Stimulated activated naive B cell treated with anti-CD40 and anti-IgM and Interleukin-4, amounts not matched to agents 10 μg/mL and 1 μg/mL and 100 μg/mL, for 72 hours (primary cell): ENCODE data around the gene PIK3R1.
A peak's percentile ranks its signal among the peaks of the same experiment; 100 is the strongest.

Source experiments
- ATAC-seq, 2 donors: fragments of 150-1000 bp; cut with Tn5 transposase; replicated peaks; 2 replicates each; pipeline ENCODE4 v1.10.0; 2021; ENCODE audit warnings: moderate library complexity in 1 of 2
- DNase-seq: peaks from one replicate; pipeline ENCODE4 v3.0.0; 2021
- H3K27ac Mint-ChIP-seq: one replicate; pipeline ENCODE4 v1.8.0; 2022; ENCODE audit warnings: mild to moderate bottlenecking, mixed read lengths
- H3K27me3 Mint-ChIP-seq, 2 donors: one replicate each; pipeline ENCODE4 v1.8.0; 2022; ENCODE audit warnings: mixed read lengths in 2 of 2
- H3K36me3 Mint-ChIP-seq, 2 donors: one replicate each; pipeline ENCODE4 v1.8.0; 2022; ENCODE audit warnings: mixed read lengths in 2 of 2, mild to moderate bottlenecking in 1 of 2
- H3K4me1 Mint-ChIP-seq, 2 donors: one replicate each; pipeline ENCODE4 v1.8.0; 2022; ENCODE audit warnings: mixed read lengths in 2 of 2, mild to moderate bottlenecking in 1 of 2
- H3K4me3 Mint-ChIP-seq, 2 donors: one replicate each; pipeline ENCODE4 v1.8.0; 2022; ENCODE audit warnings: mild to moderate bottlenecking in 2 of 2, mixed read lengths in 2 of 2, moderate library complexity in 1 of 2
- H3K9me3 Mint-ChIP-seq, 2 donors: one replicate each; pipeline ENCODE4 v1.8.0; 2022; ENCODE audit warnings: mixed read lengths in 2 of 2, mild to moderate bottlenecking in 1 of 2

The PIK3R1 gene

GRCh38 chr5:68215898-68216244, 315 bp downstream of the PIK3R1 start:
- Mint-ChIP-seq H3K4me3 (peak overlapping the region; percentile 88 to 94), H3K36me3 (peaks cover 8 to 14% of the 10 kb centered on the region in 2 donors), H3K4me1 (peaks cover 21 to 49% of the 10 kb centered on the region in 2 donors), H3K27me3 (no peaks in the 10 kb centered on the region), H3K9me3 (peaks cover 8 to 12% of the 10 kb centered on the region in 2 donors), H3K27ac (peak overlapping the region; percentile 93)
- ATAC-seq: peak; percentile 61 to 64
- no peak for DNase-seq

GRCh38 chr5:68216245-68217046, 890 bp downstream of the PIK3R1 start:
- Mint-ChIP-seq H3K9me3 (peaks cover 4 to 7% of the 10 kb centered on the region in 2 donors), H3K4me3 (peak overlapping the region; percentile 88 to 94), H3K36me3 (peaks cover 5 to 8% of the 10 kb centered on the region in 2 donors), H3K27ac (peak overlapping the region; percentile 93), H3K27me3 (no peaks in the 10 kb centered on the region), H3K4me1 (peaks cover 21 to 49% of the 10 kb centered on the region in 2 donors)
- DNase-seq (peak; percentile 41), ATAC-seq (peak; percentile 18 to 29)

GRCh38 chr5:68217047-68217355, 1.4 kb downstream of the PIK3R1 start:
- DNase-seq (no peak), ATAC-seq (no peak)
- Mint-ChIP-seq H3K27ac (peak overlapping the region; percentile 77), H3K27me3 (no peaks in the 10 kb centered on the region), H3K9me3 (peaks cover 1 to 3% of the 10 kb centered on the region in 2 donors), H3K4me3 (peak overlapping the region; percentile 88 to 94), H3K36me3 (peaks cover 3 to 6% of the 10 kb centered on the region in 2 donors), H3K4me1 (peaks cover 25 to 54% of the 10 kb centered on the region in 2 donors)

GRCh38 chr5:68217528-68217927, 2.0 kb downstream of the PIK3R1 start:
- DNase-seq (no peak), ATAC-seq (no peak)
- no peaks in the 10 kb centered on the region for H3K27me3 Mint-ChIP-seq
- H3K27ac Mint-ChIP-seq: peak overlapping the region; percentile 47
- H3K36me3 Mint-ChIP-seq: peaks cover 3 to 11% of the 10 kb centered on the region in 2 donors
- H3K4me3 Mint-ChIP-seq: peak overlapping the region; percentile 88 to 94
- peaks cover 30 to 60% of the 10 kb centered on the region in 2 donors for H3K4me1 Mint-ChIP-seq
- H3K9me3 Mint-ChIP-seq: peaks cover 1 to 3% of the 10 kb centered on the region in 2 donors

GRCh38 chr5:68219161-68219816, 3.7 kb downstream of the PIK3R1 start:
- Mint-ChIP-seq H3K36me3 (peaks cover 6 to 17% of the 10 kb centered on the region in 2 donors), H3K9me3 (peaks cover 1 to 3% of the 10 kb centered on the region in 2 donors), H3K27me3 (no peaks in the 10 kb centered on the region), H3K4me1 (peaks cover 42 to 71% of the 10 kb centered on the region in 2 donors), H3K27ac (no peak overlapping the region), H3K4me3 (no peak overlapping the region)
- DNase-seq: no peak
- ATAC-seq: no peak

GRCh38 chr5:68220260-68220659, 4.7 kb downstream of the PIK3R1 start:
- Mint-ChIP-seq H3K27me3 (no peaks in the 10 kb centered on the region), H3K9me3 (peaks cover 1 to 3% of the 10 kb centered on the region in 2 donors), H3K4me3 (no peak overlapping the region), H3K36me3 (peaks cover 9 to 22% of the 10 kb centered on the region in 2 donors), H3K4me1 (peaks cover 47 to 76% of the 10 kb centered on the region in 2 donors), H3K27ac (no peak overlapping the region)
- DNase-seq: no peak
- no peak for ATAC-seq

GRCh38 chr5:68220914-68221313, 5.4 kb downstream of the PIK3R1 start:
- no peak overlapping the region for H3K27ac Mint-ChIP-seq

GRCh38 chr5:68221488-68221887, 5.9 kb downstream of the PIK3R1 start:
- H3K4me3 Mint-ChIP-seq: no peak overlapping the region
- no peak for DNase-seq
- no peak overlapping the region for H3K27ac Mint-ChIP-seq
- H3K4me1 Mint-ChIP-seq: peaks cover 58 to 88% of the 10 kb centered on the region in 2 donors
- ATAC-seq: no peak
- no peaks in the 10 kb centered on the region for H3K27me3 Mint-ChIP-seq
- H3K9me3 Mint-ChIP-seq: peaks cover 1 to 3% of the 10 kb centered on the region in 2 donors
- H3K36me3 Mint-ChIP-seq: peaks cover 22 to 35% of the 10 kb centered on the region in 2 donors

More at GRCh38 chr5:68220914-68221313, 5.4 kb downstream of the PIK3R1 start:
- H3K4me1 Mint-ChIP-seq: peaks cover 54 to 82% of the 10 kb centered on the region in 2 donors
- no peaks in the 10 kb centered on the region for H3K27me3 Mint-ChIP-seq
- H3K9me3 Mint-ChIP-seq: peaks cover 1 to 3% of the 10 kb centered on the region in 2 donors
- DNase-seq (no peak), ATAC-seq (no peak)
- no peak overlapping the region for H3K4me3 Mint-ChIP-seq
- peaks cover 16 to 29% of the 10 kb centered on the region in 2 donors for H3K36me3 Mint-ChIP-seq

GRCh38 chr5:68222310-68222709, 6.8 kb downstream of the PIK3R1 start:
- Mint-ChIP-seq H3K9me3 (peaks cover 1 to 3% of the 10 kb centered on the region in 2 donors), H3K27ac (no peak overlapping the region), H3K36me3 (peaks cover 27 to 40% of the 10 kb centered on the region in 2 donors), H3K27me3 (no peaks in the 10 kb centered on the region), H3K4me3 (no peak overlapping the region), H3K4me1 (peaks cover 54 to 86% of the 10 kb centered on the region in 2 donors)
- ATAC-seq: no peak
- DNase-seq: no peak

- H3K4me3 Mint-ChIP-seq: no peak overlapping the region
- H3K36me3 Mint-ChIP-seq: peaks cover 32 to 45% of the 10 kb centered on the region in 2 donors
- H3K27me3 Mint-ChIP-seq: no peaks in the 10 kb centered on the region
These were observed 7.3 kb downstream of the PIK3R1 start for GRCh38 chr5:68222824-68223354.

GRCh38 chr5:68223904-68224303, 8.3 kb downstream of the PIK3R1 start:
- no peaks in the 10 kb centered on the region for H3K27me3 Mint-ChIP-seq
- H3K36me3 Mint-ChIP-seq: peaks cover 33 to 47% of the 10 kb centered on the region in 2 donors
- peaks cover 1 to 3% of the 10 kb centered on the region in 2 donors for H3K9me3 Mint-ChIP-seq
- H3K27ac Mint-ChIP-seq: no peak overlapping the region
- H3K4me3 Mint-ChIP-seq: no peak overlapping the region
- H3K4me1 Mint-ChIP-seq: peaks cover 47 to 80% of the 10 kb centered on the region in 2 donors
- ATAC-seq (no peak), DNase-seq (no peak)

More at GRCh38 chr5:68222824-68223354, 7.3 kb downstream of the PIK3R1 start:
- peaks cover 52 to 86% of the 10 kb centered on the region in 2 donors for H3K4me1 Mint-ChIP-seq
- no peak for DNase-seq
- H3K9me3 Mint-ChIP-seq: peaks cover 1 to 3% of the 10 kb centered on the region in 2 donors
- H3K27ac Mint-ChIP-seq: no peak overlapping the region
- no peak for ATAC-seq

- Mint-ChIP-seq H3K4me3 (no peak overlapping the region), H3K27me3 (no peaks in the 10 kb centered on the region), H3K9me3 (peaks cover 1 to 3% of the 10 kb centered on the region in 2 donors), H3K27ac (no peak overlapping the region), H3K4me1 (peaks cover 46 to 76% of the 10 kb centered on the region in 2 donors), H3K36me3 (peaks cover 37 to 51% of the 10 kb centered on the region in 2 donors)
- ATAC-seq (no peak), DNase-seq (no peak)
These were observed 9.1 kb downstream of the PIK3R1 start for GRCh38 chr5:68224509-68225187.

- H3K4me3 Mint-ChIP-seq: no peak overlapping the region
- H3K9me3 Mint-ChIP-seq: peaks cover 1 to 3% of the 10 kb centered on the region in 2 donors
- H3K4me1 Mint-ChIP-seq: peaks cover 48 to 78% of the 10 kb centered on the region in 2 donors
- H3K27me3 Mint-ChIP-seq: no peaks in the 10 kb centered on the region
- H3K27ac Mint-ChIP-seq: no peak overlapping the region
- DNase-seq (no peak), ATAC-seq (no peak)
- H3K36me3 Mint-ChIP-seq: peaks cover 37 to 54% of the 10 kb centered on the region in 2 donors
These were observed 9.8 kb downstream of the PIK3R1 start for GRCh38 chr5:68225188-68225910.
